Superior temporal gyrus (tissue), 1 donor: ENCODE data around the gene FAM53B.

Experiments used
- DNase-seq: peaks from one replicate; pipeline ENCODE4 v3.0.0-alpha.2; 2016; ENCODE audit errors: extremely low spot score

Gene FAM53B

DNA sequence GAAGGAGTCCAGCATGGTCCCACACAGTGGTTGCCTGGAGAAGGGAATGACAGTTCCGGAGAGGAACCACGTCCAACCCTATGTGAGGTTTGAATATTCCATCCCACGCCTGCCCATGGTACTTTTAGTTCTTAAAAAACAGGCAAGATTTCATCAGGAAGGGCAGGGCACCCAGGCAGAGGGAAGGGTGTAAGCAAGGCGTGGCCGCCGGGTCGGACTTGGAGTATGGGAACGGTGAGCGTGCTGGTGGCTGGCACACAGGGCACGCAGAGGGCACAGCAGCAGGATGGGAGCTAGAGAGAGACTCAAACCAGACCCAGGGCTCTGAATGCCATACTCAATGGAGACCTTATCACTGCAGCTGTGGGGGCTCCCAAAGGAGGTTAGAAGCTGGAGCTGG lies 34.3 kb downstream of the FAM53B start:
- no peak for DNase-seq

DNA sequence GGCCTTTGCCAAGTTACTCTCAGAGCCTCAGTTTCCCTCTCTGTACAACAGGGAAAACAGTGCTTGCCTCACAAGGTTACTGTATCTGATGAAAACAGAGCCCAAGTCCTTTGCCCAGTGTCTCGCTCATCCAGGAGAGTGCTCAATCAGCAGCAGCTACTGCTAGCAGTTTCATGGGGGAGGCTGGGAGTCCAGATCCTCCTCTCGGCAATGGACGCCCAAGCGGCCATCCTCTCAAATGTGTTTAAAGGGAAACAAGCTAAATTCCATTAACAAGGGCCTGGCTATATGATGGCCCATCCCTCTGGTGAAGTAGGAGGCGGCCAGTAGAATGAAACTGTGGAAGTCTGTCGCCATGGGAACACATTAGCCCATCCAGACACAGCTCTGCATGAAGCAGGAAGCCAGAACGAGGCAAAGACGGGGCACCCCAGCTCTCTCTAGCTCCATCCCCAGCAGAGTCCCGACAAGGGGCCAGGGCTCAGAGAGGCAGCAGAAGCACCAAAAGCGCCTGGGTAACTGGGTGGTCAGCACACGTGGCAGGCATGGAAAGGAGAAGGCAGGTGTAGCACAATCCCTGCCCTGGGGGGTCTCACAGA lies 35.2 kb downstream of the FAM53B start:
- no peak for DNase-seq

DNA sequence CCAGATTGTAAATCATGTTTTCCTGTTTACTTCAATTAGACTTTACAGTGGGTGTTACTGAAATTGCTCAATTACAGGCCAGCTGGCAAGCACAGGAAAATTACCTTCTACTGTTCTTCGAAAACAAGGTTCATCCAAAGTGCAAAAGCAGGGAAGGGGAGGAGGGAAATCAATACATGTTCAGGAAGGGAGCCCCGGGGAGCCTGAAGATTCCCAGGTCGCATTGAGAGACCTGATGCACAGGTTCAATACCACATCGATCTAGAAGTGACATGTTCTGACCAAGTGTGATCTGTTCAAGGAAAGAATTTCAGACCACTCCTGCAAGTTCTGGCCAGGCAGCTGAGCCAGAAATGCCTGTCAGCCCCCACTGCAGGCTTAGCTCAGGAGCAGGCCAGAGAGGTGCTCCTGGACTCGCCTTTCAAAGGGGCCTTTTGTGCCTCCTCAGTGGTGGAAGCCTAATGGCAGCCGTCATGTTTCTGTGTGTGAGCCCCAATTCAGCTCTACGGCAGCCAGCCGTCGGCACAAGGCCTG lies 35.9 kb downstream of the FAM53B start:
- DNase-seq = no peak

DNA sequence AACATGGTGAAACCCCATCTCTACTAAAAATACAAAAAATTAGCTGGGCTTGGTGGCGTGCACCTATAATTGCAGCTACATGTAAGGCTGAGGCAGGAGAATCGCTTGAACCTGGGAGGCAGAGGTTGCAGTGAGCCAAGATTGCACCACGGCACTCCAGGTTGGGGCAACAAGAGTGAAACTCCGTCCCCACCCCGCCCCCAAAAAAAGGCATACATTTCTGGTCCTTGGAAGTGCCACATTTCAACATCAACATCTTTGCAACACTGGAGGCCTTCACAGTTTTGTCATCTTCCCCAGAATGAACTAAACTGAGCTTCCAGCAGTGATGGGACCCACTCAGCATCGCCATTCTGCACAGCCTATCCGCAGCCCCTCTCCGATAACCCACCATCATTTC lies 36.6 kb downstream of the FAM53B start:
- no peak for DNase-seq

DNA sequence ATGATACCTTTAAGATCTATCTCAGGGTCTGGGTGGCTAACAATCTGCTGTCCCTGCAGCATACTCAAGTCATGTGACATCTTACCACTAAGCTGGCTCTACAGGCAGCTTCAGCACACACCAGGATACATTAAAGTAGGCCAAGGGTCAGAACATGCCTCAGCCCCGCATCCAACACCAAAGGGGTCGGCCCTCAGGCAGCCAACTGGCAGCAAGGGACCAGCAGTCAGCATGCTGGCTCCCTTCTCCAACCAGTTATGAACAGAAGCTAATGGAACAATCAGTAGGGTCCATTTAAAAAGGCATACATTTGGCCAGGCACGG lies 37.1 kb downstream of the FAM53B start:
- no peak for DNase-seq

DNA sequence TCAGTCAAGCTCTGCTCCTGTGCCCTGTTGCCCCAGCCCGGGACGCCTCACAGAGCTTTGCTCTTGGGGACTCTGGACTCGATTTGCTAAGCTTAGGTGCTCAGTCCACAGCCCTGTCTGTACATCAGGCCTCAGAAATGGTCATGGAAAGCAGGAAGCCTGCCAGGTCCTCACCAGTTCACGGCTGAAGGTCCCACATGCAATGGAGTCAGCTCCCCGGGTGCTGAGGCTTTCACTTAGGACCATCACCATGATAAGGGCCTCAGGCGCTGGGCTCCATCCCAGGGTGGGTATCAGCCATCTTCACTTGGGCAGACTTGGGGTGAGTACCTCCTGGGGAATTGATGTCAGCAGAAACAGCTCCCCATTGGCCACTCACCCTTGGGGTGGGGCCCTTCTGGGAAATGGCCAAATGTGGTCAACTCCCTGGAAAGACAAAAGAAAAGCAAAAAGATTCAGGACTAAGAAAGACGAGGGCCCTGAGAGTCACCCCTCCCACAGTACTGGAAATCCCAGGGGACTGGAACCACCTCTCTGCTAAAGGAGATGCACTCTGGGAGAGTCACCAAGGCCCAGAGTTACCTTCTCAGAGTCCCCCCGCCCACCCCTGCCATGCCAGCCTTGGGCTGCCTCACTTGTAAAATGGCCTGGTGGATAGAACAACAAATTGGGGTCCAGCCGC lies 37.6 kb downstream of the FAM53B start:
- DNase-seq = no peak

DNA sequence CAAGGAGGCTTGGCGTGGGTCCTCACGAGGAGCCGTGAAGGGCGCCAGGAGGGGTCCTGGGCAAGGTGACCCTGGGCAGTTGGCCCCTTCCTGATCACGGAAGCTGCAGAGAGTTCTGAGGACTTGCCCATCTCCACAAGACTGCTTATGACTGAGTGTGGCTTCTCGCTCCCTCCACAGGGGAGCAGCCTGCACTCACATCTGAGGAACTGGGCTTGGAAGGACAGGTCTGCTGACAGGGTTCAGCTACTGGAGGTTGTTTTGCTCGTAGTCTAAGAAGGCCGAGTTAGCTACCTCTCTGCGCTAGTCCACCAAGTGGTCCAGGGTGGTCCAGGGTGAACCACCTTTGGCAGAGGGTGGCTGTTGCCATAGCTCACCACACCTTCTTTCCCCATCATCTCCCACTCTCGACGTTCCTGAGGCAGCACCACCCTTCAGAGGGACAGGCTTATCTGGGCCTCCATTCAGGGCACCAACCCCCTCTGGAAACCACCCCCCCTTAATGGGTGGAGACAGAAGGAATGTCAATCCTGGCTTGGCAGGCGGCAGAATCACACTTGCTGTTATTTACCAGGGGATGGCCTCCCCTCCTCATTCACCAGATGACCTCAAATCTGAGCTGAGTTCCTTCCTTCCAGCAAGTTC lies 38.2 kb downstream of the FAM53B start:
- peak; percentile 60 for DNase-seq

DNA sequence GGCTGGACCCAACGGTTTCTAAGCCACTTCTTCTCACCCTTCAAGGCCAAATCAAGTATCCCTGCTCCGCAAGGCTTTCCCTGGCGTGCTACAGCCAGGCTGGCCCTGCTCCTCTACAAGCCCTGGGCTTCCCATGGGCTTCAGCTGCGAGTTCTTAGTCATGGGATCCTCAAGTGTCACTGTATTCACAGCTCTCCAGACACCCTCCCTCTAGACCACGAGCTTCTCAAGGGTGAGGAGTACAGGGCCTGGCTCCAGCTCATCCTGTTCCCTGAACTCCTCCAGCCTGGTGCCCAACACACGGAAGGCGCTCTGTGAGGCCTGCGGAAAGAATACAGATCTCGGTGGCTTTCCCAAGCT lies 38.8 kb downstream of the FAM53B start:
- peak; percentile 64 for DNase-seq

DNA sequence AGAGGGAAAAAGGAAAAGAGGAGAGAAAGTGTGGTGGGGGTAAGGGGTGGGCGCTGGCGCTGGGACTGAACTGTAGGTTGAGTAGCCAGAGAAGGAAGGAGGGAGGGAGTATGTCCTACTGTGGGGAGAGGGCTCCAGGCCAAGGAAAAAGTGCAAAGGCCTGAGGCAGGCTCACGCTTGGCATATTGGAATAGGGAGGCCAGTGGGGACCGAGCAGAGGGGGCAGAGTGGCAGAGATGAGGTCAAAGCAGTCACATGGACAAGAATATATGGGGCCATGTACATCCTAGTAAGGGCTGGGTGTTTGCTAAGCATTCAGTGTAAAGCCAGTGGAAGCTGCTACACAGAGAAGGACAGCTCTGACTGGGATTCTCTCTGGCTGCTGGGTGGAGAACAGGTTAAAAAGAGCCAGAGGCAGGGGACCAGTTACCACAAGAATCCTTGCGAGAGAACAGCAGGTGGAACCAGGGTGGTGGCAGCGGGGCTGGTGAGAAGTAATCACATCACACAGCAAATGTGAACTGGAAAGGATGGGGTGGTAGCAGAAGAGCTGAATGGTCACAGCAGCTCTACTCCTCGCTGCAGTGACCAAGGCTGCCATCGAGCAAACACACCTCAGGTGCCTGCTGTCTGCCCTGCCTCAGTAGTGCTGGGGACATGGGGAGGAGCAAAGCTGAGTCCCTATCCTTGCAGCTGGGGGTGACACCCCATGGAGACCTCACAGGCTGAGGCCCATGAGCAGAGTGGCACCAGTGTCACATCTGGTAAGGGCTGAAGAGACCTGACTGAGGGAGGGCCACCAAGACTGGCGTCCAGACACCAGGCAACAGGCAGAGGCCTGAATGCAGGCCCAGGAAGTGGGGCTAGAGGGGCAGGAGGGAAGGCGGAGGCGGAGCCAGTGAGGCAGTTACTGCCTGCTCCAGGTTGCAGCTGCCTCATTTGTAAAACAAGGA lies 39.5 kb downstream of the FAM53B start:
- DNase-seq = peak; percentile 51

DNA sequence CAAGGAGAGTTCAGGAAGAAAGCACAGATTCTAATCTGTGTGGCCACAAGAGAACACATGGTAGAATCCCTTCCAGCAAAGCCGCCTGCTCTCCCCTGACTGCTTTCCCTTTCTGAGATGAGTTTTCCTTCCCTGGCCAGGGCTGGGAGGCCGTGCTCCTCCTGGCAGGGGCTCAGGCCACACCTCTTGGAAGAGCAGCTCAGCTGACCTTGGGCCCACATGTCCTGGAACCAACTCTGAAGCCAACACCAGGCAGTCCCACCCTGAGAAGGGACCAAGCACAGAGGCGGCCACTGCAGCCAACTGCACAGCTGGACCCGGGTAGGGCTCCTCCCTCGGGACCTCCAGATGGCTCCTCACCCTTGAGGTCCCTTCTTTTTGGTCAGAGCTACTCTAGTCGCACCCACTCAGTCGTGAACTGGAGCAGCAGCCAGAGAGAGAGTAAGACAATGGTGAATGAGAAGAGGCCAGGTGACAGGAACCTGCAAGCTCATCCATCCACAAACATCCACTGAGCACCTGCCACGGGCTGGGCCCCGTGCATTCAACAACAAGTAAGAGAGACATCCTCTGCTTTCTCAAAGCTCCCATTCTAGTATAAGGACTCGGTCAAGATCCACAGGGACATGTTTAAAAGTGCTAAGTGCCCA lies 40.3 kb downstream of the FAM53B start:
- peak; percentile 83 for DNase-seq

DNA sequence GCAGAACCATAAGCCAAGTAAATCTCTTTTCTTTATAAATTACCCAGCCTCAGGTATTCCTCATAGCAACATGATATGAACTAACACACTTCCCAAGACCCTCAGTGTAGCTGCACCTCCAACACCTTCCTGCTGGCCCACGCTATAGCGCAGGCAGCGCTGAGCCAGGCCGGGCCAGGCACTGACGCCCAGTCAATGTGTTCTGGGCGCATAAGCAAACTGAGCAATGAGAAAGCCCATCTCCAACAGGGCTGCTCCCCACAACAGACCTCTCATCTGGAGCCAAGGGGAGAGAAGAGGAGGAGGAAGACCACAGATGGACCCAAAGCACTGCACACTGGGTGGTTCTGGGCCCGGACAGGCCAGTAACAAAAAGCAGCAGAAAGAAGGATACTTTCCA lies 40.8 kb downstream of the FAM53B start:
- no peak for DNase-seq

DNA sequence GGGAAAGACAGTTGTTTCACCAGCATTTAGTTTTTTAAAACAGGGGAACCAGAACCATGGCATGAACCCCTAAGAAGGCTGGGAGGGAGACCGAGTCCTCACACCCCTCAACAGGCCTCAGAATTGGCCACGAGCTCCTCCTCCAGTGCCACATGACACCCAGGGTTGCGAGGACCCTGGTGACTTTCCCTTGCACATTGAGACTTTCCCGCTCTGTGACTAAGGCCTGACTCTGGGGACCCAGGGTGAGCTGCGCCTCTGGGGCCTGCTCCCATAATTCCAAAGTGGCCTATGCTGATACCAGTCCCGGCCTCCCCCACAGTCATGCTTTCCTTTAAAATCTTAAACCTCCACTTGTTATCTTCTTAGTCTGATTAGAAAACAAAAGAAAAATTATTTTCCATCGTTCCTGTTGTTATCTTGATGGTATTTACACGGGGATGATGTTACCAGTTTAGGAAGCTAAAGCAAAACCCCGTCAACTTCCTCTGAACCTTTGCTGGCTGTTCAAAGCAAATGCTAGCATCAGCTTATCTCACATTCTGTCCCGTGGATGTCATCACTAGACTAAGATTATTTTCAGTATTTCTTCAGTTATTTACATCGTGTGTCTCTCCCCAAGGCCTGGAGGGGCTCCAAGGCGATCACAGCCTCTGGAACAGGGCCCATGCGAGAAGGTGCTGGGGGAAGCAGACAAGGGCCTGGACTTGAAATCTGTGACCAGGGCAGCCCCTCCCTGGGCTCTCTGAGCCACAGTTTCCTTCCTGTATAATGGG lies 42.1 kb downstream of the FAM53B start:
- peak; percentile 57 for DNase-seq

DNA sequence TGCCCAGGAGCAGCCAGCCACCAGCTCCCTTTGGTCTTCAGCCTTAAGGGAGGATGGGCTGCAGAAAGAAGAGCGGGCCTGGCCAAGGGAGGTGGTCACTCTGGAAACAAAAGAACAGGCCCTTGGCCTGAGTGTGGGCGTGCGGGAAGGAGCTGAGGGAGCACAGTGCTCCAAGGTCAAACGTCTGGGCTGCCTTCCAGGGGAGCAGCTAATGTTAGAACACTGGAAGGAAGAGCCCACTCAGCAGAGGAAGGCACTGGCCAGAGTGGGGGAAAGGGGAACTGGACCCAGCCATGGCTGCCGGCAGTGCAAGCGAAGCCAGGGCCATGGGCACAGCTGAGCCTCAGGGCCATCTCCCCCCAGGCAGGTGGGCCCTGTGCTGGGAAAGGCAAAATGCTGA lies 42.7 kb downstream of the FAM53B start:
- DNase-seq = peak; percentile 70

DNA sequence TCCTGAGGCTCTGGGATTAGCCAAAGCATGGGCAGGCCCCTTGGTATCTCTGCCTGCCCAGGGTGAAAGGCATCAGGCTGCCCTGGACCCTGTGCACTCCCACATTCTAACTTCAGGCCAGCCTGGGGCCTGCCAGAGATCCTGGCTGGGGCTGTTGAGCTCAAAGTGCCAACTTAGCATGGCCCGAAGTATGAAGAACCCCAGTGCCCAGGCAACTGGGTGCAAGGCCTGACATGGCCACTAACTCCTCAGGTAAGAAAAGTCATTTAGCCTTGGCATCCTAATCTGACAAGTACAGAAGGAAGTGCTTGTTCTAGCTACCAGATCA lies 43.2 kb downstream of the FAM53B start:
- no peak for DNase-seq

DNA sequence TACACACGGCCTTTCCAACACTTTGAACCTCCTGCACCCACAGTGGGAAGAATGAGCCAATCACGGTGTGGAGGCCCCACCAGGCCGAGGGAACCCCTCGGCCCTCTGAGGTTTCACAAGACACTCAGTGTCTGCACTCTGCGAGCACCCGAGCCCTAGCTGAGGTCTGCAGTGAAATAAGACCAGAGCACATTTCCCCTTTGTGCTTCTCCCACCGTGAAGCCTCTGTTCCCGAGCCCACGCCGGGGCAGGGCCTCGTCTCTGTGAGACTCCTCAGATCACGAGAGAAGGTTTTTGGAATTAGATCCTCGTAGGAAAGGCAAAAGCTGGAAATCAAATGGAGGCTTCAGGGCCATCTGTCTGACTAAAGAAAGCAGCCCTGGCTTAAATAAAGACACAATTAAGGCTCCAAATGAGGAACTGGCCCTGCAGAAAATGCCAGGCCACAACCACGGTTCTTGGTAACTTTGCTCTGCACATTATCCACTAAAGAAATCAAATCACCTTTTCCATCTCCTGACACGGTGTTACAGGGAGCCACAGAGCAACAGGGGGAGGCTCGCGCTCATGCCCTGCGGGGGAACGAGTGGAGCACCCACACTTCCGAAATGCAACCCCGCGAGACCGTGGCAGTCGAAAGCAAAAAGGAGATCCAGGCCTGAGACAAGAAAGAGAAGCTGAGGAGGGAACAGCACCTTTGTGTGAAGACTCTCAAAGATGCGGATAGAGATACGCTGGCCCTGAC lies 43.7 kb downstream of the FAM53B start:
- no peak for DNase-seq

DNA sequence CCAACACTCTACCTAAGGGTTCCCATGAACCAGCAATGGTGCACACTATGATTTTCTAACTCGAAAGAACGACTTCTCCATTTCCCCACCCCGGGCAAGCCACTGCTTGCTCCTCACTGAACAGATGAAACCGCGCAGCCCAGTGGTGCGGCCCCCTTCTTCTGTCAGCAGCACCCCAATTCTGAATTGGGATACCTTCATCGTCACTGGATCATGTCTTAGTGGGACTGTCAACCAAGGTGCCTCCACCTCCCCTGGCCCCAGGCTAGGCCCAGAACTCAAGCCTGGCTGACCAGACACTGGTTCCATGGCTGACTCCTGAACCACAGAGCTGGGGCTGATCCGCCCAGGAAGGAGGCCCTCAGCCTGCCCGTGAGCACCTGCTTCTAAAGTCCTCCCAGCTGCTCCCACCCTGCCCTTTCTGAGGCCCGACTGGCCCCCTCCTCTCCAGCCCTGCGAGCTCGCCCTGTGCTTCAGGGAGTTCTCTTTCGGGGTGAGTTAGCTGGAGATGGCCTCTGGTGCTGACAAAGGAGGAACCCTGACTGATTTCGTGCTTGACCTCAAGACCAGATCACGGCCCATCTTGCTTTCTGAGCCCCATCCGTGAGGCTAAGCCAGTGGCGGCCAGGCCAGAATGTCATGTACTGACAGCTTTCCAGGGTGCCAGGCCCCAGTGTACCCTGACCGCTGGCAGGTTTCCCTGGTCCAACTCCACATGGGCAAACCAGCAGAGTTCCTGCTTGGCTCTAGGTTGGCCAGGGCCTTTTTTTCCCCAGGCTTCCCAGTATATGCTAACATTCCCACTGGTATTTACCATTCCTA lies 44.5 kb downstream of the FAM53B start:
- DNase-seq = no peak

DNA sequence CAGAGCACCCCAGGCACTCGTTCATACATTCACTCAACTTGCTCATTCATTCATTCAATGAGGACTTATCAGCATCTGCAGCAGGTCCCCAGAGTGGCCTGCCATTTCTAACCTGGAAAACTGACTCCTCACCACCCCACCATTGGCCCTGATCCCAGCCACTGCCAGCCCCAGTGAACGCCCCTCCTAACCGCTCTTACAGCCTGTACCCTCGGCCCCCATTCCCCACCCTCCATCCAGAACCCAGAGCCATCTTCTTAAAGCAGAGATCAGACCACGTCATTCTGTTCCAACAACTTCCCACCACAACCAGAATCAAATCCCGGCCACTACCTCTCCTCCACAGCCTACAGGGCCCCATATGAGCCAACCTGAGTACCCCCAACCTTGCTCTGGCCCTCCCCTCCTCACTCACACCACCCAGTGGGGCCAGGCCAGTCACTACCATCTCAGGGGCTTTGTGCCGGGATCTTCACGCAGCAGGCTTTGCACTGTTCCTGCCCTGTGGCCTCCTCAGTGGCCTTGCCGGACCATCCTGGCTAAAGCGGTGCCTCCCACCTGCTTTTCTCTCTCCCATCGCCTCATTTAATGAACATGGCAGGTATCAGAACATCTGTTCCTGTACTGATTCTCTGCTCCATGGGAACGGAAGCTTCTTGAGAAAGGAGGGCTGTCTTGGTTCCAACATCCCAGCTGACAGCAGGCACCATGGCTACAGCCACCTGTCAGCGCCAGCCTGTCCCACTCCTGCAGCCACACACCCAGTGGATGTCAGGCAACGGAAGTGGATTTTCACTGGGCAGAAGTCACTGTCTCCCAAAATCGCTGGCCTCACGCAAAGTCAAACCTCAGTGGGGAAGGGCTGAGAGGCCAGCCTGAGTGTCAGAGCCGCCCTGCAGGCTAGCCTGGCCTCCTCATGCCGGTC lies 45.4 kb downstream of the FAM53B start:
- no peak for DNase-seq

DNA sequence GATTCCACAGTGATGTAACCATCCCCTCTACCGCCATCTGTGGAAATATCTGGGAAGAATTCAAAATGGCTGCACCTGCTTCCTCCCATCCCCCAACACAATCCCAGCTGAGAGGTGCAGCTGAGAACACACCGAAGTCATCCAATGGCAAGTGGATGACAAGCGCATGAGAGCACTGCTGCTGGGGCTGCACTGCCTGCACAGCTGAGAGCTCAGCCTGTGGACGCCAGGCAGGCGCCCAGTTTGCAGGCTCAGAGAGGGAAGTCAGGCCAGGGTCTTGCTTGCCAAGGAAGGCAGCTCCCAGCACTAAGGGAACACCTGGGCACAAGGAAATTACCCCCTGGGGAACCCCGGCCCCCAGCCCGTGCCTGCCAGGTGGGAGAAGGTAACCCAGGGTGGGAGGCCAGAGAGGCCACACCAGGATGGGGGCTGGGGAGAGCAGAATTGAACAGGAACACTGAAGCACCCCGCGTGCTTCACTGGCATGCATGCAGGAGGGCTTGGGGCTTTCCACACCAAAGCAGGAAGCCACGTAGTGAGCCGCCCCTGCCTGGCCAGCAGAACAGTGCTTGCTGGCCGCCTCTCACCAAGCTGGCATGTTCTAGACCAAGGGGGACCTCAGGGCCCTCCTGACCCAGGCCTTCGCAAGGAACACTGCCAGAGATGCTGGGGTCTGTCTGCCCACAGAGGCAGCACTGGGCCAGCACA lies 46.2 kb downstream of the FAM53B start:
- DNase-seq = peak; percentile 41
